ENCODE measurements around the gene EARS2.

- TF ChIP-seq POLR2AphosphoS5 (IDR thresholded peaks at IDR 0.05; ENCODE audit: low read depth, low read length) (no peak), POLR2A (IDR thresholded peaks at IDR 0.05; ENCODE audit: low read depth, low read length) (no peak), SPI1 (IDR thresholded peaks at IDR 0.05; ENCODE audit: low read depth, low read length) (no peak)
These were observed 56.8 kb downstream of the EARS2 start for GRCh38 chr16:23500212-23500861.
